ENCODE measurements around the gene PRSS56.

PRSS56 gene

DNA sequence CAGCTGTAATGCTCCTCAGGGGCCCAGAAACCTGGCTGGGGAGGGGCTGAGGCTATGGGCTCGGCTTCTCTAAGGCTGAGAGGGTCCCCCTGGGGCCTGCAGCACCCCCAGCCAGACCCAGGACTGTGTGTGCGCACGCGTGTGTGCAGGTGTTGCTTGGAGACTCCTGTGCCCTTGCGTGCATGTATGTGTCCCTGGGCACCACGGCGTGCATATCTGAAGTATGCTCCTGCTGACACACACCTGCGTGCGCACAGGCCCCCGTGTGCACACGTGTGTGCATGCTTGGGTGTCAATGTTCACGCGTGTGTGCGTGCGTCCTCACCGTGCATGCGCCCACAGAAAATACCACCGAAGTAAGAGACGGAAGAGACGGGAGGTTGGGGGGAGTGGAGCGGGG is 17.7 kb upstream of the PRSS56 start:
- no peak for DNase-seq (ENCODE audit: low read depth)

DNA sequence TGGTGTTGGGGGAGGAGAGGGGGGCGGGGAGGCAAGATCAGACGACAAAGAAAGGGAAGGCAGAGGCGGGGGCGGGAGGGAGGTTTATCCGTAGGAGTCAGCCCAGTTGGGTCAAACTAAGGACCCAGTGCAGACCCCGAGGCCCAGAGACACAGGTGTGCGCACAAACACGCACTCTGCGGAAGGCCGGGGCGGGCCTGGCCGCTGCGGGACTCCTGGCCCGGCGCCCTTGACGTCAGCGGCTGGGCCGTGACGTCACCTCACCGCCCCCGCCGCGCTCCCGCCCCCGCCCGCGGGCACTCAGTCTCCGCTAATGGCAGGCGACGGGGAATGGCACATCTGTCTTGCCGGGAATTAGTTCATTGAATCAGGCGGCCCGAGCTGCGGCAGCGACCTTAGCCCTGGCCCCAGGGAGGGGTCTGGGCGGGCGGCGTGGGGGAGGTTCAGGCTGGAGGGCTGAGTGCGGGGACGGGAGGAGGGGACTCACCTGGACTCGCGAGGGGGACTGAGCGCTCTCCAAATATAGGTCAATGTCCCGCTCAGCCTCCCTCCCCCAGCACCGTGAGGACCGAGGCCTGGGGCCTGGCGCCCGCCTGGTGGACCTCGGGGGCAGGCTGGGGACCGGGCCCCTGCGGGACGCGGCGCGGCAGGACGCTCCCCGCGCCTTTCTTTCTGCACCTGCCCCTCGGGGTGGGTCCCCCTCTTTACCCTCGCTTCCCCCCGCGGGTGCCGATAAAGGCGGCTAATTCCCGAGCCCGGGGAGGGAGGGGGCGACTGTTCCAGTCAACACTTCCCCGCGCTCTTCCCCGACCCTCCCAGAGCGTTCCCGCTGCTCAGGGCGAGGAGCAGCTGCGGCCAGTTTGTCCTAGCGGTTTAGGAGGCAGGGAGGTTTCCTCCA is 17.0 kb upstream of the PRSS56 start:
- DNase-seq (ENCODE audit: low read depth): no peak

DNA sequence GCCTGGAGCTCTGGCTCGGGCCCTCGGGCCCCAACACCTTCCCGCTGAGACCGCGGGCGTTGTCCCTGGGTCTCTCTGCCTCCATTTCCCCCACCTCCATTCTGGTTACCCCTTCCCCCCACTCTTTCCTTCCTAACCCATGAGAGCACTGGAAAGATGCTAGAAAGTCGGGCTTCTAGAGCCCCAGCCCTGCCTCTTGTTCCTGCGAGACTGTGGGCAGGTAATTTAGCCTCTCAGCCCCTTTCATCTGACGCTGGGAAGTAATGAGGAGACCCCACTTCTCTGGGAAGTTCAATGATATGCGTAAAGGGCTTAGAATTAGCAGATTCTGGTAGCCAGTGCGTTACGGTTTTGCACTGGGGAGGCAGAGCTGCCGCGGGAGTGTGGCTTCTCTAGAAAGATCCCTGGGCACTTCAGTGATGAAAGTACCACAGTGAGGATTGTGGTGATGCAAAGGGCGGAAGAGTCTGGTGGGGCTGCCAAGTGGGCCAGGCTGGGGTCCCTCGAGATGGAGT is 16.3 kb upstream of the PRSS56 start:
- DNase-seq (ENCODE audit: low read depth): no peak

DNA sequence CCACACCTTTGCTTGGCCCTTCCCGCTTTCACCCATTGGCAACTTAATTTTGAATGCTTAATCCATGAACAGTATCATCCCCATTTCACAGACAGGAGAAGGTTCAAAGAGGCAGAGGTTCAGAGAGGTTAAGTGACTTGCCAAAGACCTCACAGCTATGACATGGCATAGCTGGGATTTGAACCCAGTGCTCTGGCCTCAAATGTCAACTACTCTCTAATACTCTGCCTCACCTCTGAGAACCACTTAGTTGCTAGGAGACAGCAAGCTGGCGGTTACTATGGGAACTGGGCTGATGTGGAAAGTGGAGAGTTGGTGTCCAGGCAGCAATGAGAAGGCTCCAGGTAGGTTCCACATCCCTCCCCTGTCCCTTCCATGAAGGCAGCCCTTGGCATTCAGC is 15.8 kb upstream of the PRSS56 start:
- DNase-seq (ENCODE audit: low read depth): no peak

DNA sequence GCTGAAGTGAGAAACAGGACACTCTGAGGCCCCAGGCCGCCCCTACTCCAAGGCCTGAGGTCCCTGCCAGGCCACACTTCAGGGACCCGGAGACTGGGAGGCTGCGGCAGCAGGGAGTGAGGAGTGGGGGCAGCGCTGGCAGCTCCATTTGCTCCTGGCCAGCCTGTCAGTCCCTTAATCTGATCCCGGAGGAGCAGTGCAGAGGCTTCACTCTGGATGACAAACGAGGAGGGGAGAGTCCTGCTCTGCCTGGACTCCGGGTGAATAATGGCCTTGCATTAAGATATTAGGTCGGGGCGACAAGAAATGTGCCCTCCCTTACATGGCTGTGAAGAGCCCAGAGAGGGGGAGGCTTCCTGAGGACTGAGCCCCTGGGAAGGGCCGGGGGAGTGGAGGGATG is 14.3 kb upstream of the PRSS56 start:
- no peak for DNase-seq (ENCODE audit: low read depth)

DNA sequence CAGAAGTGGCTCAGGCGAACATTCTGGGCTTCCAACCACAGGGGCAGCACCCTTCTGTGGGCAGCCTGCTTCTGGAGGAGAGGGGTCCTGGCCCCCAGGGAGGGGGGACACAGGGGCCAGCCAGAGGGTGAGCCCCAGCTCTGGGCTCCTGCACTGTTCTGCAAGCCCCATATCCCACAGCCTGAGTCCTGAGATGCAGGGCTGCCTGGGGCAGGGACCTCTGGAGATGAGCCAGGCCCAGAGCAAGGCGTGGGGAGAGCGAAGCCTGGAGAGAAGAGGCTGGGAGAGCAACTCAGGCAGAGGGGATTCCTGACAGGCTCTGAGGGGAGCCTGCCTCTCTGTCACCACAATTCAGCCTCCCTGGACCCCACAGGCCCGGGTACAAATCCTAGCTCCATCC is 13.5 kb upstream of the PRSS56 start:
- DNase-seq (ENCODE audit: low read depth): no peak

DNA sequence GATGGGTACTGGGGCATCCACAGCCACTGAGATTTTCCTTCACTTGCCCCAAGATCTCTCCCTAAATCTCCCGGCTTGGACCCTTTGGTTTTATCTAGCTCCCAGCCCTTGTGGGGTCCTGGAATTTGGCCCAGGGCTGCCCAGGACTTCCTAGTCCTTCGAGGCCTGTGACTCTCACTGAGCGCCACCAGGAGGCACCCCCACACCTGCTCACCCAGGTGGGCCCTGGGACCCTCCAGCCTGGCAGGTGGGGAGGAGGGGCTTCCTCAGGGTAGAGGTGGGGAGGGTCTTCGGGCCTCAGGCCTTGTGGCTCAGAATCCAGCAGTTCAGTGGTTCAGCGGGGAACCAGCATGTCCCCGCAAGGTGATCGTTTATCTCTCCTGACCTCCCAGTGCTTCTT is 11.9 kb upstream of the PRSS56 start:
- no peak for DNase-seq (ENCODE audit: low read depth)

DNA sequence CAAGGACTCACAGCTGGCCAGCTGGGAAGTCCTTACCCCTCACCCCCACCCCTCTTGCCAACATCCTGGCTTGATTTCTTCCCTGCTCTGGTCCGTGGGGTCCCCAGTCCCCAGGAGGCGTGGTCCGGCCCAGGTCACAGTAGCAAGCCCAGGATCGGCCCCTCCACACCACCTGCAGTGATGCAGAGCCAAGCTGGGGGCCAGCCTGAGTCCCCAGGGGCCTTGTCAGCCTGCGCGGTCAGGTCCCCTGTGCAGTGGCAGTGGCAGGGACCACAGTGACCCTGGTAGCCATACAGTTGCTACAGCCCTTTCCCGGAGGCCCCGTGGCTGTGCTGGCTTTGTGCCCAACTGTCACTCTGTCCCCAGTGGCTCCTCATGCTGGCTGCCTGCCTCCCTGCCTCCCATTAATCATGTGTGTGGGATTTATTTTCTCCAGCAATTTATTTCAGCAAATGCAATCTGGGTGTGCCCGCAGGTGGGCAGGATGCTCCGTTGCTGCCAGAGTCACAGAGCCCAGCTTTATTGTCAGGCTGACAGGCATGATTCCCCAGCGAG is 8.8 kb upstream of the PRSS56 start:
- no peak for DNase-seq (ENCODE audit: low read depth)

DNA sequence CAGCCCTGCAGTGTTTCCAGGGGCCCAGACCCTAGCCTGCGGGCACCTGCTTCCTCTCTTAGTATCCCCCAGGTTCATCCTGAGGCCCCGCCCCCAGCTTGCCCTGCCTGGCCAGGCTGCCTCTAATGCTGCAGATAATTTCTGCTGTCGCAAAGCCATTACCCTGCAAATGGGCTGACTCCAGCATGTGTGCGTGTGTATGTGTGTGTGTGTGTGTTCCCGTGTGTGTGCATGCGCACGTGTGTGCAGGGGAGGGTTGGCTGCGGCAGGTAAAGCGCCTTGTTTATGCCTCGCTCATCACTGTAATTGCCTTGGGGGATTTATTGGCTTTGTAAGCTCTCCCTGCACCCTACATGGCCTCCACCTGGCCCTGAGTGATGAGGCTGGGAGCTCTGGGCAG is 7.6 kb upstream of the PRSS56 start:
- DNase-seq (ENCODE audit: low read depth): no peak

DNA sequence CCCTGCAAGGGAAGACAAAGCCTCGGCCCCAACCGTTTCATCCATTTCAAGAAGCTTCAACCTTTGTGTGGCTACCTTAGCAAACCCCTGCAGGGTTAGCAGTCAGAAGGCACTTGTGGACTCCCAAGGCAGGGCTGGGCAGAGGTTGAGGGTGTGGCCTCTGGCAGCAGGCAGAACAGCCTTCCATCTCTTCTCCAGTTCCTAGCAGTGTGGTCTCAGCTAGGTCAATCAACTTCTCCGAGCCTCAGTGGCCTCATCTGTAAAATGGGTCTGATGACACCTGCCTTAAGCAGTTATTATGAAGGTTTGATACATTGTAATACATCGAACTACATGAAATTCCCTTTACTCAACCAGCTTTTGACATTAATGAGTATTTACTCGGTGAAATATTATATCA is 6.8 kb upstream of the PRSS56 start:
- DNase-seq (ENCODE audit: low read depth): no peak

DNA sequence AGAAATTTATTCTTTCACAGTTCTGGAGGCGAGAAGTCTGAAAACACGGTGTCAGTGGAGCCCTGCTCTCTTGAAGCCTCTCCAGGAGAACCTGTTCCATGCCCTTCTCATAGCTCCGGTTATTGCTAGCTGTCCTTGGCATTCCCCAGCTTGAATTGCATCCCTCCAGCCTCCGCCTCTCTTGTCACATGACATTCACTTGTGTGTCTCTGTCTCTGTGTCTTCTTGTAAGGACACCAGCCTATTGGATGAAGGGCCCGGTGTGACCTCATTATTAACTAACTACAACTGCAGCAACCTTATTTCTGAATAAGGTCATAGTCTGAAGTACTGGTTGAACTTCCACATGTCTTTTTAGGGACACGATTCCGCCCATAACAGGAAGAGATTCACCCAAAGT is 4.5 kb upstream of the PRSS56 start:
- DNase-seq (ENCODE audit: low read depth): no peak

DNA sequence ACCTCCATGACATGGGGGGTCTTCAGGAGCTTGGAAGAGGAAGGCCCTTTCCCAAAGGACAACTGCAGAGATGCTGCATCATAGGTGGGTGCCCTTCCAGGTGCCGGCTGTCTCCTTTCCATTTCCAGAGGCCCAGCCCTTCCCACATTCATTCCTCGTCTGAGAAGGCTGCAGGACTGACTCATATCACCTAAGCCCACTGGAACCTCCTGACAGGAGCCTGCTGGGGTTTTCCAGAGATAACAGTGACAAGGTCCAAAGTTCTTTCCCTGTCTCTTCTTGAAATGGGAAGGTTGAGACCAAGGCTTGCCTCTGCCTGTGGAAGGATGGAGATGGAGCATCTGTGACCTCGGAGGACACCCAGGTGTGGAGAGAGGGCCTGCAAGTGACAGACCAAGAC is 3.6 kb upstream of the PRSS56 start:
- DNase-seq (ENCODE audit: low read depth): no peak

DNA sequence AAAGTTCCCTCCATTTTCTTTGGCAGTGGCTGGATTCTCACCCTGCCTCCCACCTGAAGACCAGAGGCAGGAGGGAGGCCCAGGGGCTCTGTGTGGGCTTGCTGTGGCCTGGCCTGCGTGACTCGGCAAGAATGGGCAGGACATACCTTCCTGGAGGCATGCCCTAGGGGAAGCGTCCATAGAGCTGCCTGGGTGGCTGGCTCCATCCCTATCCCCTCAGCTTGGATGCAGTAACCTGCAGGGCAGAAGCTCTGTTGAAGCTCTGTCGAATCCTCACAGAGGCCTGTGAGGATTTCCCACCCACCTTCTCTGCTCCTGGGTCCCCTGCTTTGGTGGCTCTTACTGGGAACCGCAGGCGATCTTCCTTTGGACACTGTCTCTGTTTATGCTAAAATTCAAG is 1.3 kb upstream of the PRSS56 start:
- no peak for DNase-seq (ENCODE audit: low read depth)

DNA sequence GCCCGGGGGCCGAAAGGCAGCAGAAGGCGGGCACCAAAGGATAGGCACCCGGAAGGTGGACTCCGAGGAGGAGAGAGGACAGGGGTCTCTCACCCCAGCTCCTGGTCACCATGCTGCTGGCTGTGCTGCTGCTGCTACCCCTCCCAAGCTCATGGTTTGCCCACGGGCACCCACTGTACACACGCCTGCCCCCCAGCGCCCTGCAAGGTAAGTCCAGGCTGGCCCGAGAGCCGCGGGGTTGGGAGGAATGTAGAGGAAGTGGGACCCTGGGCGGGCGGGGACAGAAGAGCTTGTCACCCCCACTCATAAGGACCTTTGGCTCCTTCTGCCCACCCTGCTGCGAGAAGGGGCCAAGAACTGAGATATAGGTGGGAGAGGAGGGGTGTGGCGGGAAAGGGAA is 301 bp downstream of the PRSS56 start:
- no peak for DNase-seq (ENCODE audit: low read depth)

DNA sequence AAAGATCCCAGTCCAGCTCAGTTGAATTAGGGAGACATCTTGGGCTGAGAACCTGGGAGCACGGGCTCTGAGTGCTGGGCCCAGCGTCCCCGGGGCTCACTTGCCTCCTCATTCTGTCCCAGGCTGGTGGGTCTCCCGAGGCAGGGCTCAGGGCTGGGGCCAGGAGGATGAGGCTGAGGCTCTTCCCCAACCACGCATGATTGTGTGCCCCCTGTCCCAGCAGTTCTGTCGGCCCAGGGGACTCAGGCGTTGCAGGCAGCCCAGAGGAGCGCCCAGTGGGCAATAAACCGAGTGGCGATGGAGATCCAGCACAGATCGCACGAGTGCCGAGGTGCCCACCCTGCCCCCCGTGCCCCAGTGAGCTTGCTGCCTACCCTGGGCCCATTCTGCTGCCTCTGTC is 910 bp downstream of the PRSS56 start:
- DNase-seq (ENCODE audit: low read depth): no peak

DNA sequence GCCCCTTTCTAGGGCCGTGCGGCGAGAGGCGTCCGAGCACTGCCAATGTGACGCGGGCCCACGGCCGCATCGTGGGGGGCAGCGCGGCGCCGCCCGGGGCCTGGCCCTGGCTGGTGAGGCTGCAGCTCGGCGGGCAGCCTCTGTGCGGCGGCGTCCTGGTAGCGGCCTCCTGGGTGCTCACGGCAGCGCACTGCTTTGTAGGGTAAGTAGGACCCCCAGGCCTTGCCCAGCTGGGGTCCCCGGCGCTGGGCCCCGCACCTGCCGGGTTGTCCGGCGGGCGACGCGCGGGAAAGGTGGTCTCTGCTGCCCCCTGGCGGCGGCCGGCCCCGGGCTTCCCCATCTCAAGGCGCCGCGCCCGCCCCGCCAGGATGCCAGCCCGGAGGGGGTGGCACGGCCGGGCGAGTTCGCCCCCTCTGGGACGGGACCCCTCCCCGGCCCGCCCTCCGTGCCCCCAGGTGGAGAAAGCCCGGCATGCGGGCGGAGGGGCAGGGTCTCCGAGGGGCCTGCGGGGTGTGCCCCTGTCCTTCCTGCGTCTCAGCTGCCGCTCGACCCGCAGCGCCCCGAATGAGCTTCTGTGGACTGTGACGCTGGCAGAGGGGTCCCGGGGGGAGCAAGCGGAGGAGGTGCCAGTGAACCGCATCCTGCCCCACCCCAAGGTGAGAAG is 1.9 kb downstream of the PRSS56 start:
- DNase-seq (ENCODE audit: low read depth): no peak

DNA sequence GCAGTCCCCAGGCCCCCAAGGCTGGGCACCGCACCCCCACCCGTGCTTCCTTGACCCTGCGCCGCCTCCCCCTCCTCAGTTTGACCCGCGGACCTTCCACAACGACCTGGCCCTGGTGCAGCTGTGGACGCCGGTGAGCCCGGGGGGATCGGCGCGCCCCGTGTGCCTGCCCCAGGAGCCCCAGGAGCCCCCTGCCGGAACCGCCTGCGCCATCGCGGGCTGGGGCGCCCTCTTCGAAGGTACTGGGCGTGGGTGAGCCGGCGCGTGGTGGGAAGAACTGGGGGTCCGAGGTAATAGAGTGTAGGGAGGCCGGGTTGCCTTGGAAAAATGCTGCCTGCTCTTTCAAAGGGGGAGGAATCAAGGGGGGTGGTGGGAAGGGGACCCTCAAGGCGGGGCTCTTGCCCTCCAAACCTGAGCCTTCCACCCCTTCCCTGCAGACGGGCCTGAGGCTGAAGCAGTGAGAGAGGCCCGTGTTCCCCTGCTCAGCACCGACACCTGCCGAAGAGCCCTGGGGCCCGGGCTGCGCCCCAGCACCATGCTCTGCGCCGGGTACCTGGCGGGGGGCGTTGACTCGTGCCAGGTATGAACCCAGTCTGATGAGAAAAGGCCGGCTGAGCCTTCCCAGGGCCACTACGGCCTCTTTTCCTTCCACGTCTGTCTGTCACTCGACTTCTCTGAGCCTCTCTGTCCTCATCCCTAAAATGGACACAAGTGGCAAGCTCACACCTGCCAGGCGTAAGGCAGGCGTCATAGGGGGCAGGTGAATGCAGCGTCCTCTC is 2.6 kb downstream of the PRSS56 start:
- DNase-seq (ENCODE audit: low read depth): no peak

DNA sequence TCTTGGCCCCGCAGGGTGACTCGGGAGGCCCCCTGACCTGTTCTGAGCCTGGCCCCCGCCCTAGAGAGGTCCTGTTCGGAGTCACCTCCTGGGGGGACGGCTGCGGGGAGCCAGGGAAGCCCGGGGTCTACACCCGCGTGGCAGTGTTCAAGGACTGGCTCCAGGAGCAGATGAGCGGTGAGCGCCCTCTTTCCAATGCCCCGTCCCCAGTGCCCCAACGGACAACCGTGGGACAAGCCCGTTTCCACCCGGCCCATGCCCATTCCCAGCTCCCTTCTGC is 3.2 kb downstream of the PRSS56 start:
- no peak for DNase-seq (ENCODE audit: low read depth)

DNA sequence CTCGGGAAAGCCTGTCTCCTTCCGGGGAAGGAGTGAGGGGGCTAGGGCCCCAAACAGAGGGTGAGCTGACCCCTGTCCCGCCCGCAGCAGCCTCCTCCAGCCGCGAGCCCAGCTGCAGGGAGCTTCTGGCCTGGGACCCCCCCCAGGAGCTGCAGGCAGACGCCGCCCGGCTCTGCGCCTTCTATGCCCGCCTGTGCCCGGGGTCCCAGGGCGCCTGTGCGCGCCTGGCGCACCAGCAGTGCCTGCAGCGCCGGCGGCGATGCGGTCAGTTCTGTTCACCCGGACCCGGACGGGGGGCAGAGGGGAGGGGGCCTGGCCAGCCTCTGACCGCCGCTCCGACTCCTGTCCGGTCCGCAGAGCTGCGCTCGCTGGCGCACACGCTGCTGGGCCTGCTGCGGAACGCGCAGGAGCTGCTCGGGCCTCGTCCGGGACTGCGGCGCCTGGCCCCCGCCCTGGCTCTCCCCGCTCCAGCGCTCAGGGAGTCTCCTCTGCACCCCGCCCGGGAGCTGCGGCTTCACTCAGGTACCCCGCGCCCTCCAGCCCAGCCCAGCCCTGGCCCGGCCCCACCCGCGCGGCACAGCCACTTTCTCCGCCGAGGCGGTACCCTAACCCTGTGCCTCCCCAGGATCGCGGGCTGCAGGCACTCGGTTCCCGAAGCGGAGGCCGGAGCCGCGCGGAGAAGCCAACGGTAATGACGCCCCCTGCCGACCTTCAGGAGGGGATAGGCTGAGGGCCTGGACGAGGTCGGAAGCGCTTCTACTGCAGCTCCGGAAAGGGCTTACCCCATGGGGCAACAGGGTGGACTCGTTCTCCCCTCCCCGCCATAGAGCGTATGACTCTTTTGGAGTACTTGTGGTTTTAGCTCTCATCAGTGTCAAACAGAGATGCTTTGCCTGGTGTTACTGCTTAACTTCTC is 3.8 kb downstream of the PRSS56 start:
- DNase-seq (ENCODE audit: low read depth): no peak

DNA sequence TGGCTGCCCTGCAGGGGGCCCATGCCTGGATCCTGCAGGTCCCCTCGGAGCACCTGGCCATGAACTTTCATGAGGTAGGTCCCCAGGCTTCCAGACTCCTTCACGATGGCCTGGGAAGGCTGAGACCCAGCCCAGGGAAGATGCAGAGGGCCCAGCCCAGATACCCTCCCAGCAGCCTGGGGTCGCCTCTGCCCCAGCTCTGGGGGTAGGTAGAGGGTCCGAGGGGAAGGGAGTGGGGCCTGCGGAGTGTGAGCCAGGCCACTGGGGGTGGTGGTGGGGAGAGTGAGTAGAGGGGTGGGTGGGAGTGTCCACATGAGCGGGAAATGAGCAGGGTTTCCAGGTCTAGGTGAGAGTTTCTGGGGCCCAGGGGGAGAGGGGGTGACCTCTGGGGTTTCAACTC is 4.6 kb downstream of the PRSS56 start:
- DNase-seq (ENCODE audit: low read depth): no peak

DNA sequence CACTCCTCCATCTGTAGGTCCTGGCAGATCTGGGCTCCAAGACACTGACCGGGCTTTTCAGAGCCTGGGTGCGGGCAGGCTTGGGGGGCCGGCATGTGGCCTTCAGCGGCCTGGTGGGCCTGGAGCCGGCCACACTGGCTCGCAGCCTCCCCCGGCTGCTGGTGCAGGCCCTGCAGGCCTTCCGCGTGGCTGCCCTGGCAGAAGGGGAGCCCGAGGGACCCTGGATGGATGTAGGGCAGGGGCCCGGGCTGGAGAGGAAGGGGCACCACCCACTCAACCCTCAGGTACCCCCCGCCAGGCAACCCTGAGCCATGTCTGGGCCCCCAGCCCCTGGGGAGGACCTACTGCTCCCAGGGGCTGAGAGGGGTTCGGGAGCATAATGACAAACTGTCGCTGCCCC is 5.0 kb downstream of the PRSS56 start:
- DNase-seq (ENCODE audit: low read depth): no peak
